ENCODE data around the gene EEF1B2.

The EEF1B2 gene

GRCh38 chr2:206208900-206209299 lies 49.2 kb downstream of the EEF1B2 start:
- TF ChIP-seq CTCF (IDR thresholded peaks at IDR 0.05; ENCODE audit: insufficient read depth, low read length, missing control alignments), result no peak
- no peak overlapping the region for H3K4me3 ChIP-seq (ENCODE audit: low read depth, low read length)
- CTCF ChIA-PET, result no interaction called here
- no peak for DNase-seq (ENCODE audit: low read depth, low spot score)
- POLR2A ChIA-PET, result no interaction called here

- POLR2A ChIA-PET, result no interaction called here
- DNase-seq (ENCODE audit: low read depth, low spot score), result no peak
- H3K4me3 ChIP-seq (ENCODE audit: low read depth, low read length), result peak overlapping the region; percentile 51
- CTCF ChIA-PET, result interaction anchor here (1.2 kb wide), 1 partner anchor 13 kb away, joined by 3 read pairs; no protein-coding TSS in a partner anchor
- TF ChIP-seq CTCF (IDR thresholded peaks at IDR 0.05; ENCODE audit: insufficient read depth, low read length, missing control alignments), result no peak
Measured at GRCh38 chr2:206211657-206212255, 52.1 kb downstream of the EEF1B2 start.

Data from AG04449 (cell line).